ENCODE results near the gene TRIM38. TPM values are rescaled to one million over a fixed set of nuclear protein-coding genes. Genes with fewer than 3 reads are reported as not detected.

The TRIM38 gene
- polyA plus RNA-seq, 1 donor from 2014 or later, result not detected

GRCh38 chr6:26017632-26017966, 55.0 kb downstream of the TRIM38 start:
- Histone ChIP-seq H3K27ac (ENCODE audit: low read length) (no peak overlapping the region), H3K27me3 (ENCODE audit: insufficient read depth, low read depth, low read length) (no peaks in the 10 kb centered on the region), H2AFZ (ENCODE audit: low read depth, low read length) (no peak overlapping the region), H3K4me2 (ENCODE audit: low read length) (no peak overlapping the region), H3K9me3 (ENCODE audit: low read length) (no peaks in the 10 kb centered on the region), H3K36me3 (ENCODE audit: insufficient read depth, low read length) (no peaks in the 10 kb centered on the region), H3K79me2 (replicated peaks; ENCODE audit: insufficient read depth, low read length) (no peaks in the 10 kb centered on the region), H3K4me3 (ENCODE audit: low read length) (no peak overlapping the region), H3K9ac (ENCODE audit: low read length) (no peak overlapping the region), H4K20me1 (ENCODE audit: insufficient read depth) (no peaks in the 10 kb centered on the region), H3K9me2 (ENCODE audit: insufficient read depth, low read length) (no peaks in the 10 kb centered on the region), H3F3A (ENCODE audit: insufficient read depth, low read length, poor library complexity, severe bottlenecking) (peaks cover 12% of the 10 kb centered on the region)
- no peak for TF ChIP-seq RAD21 (conservative IDR thresholded peaks at IDR 0.05)
- TF ChIP-seq SMC3 (conservative IDR thresholded peaks at IDR 0.05; ENCODE audit: poor library complexity), result no peak
- no peak for TF ChIP-seq EP300 (conservative IDR thresholded peaks at IDR 0.05; ENCODE audit: poor library complexity, severe bottlenecking)

GRCh38 chr6:26019261-26019830, 56.7 kb downstream of the TRIM38 start:
- Histone ChIP-seq H3K9me3 (ENCODE audit: low read length) (no peaks in the 10 kb centered on the region), H2AFZ (ENCODE audit: low read depth, low read length) (no peak overlapping the region), H3K79me2 (replicated peaks; ENCODE audit: insufficient read depth, low read length) (no peaks in the 10 kb centered on the region), H3K27ac (ENCODE audit: low read length) (no peak overlapping the region), H4K20me1 (ENCODE audit: insufficient read depth) (no peaks in the 10 kb centered on the region), H3F3A (ENCODE audit: insufficient read depth, low read length, poor library complexity, severe bottlenecking) (peaks cover 12% of the 10 kb centered on the region), H3K36me3 (ENCODE audit: insufficient read depth, low read length) (no peaks in the 10 kb centered on the region), H3K4me3 (ENCODE audit: low read length) (no peak overlapping the region), H3K27me3 (ENCODE audit: insufficient read depth, low read depth, low read length) (no peaks in the 10 kb centered on the region), H3K4me2 (ENCODE audit: low read length) (no peak overlapping the region), H3K9ac (ENCODE audit: low read length) (no peak overlapping the region), H3K9me2 (ENCODE audit: insufficient read depth, low read length) (no peaks in the 10 kb centered on the region)
- TF ChIP-seq SMC3 (conservative IDR thresholded peaks at IDR 0.05; ENCODE audit: poor library complexity) (no peak), MXI1 (conservative IDR thresholded peaks at IDR 0.05; ENCODE audit: poor library complexity, severe bottlenecking) (no peak), POLR2AphosphoS5 (IDR thresholded peaks at IDR 0.05) (no peak), CTCF (IDR thresholded peaks at IDR 0.05; ENCODE audit: poor library complexity, severe bottlenecking) (no peak), EZH2 (IDR thresholded peaks at IDR 0.05; ENCODE audit: borderline replicate concordance, insufficient read depth, low read length, poor library complexity, severe bottlenecking) (no peak), EP300 (conservative IDR thresholded peaks at IDR 0.05; ENCODE audit: poor library complexity, severe bottlenecking) (no peak), TAF1 (IDR thresholded peaks at IDR 0.05; ENCODE audit: low read depth) (no peak), RAD21 (conservative IDR thresholded peaks at IDR 0.05) (no peak), REST (IDR thresholded peaks at IDR 0.05; ENCODE audit: borderline replicate concordance) (no peak)

Data from neural cell (in vitro differentiated cells).